HG02759 (cell line): Measurements from ENCODE around the gene C11orf87.

Experiments
- ATAC-seq: cut with Tn5 transposase; IDR thresholded peaks from one replicate; pipeline ENCODE4 v1.9.1; 2021; ENCODE audit warnings: mild to moderate bottlenecking, moderate library complexity; ENCODE audit not compliant: unreplicated experiment

Gene C11orf87

DNA sequence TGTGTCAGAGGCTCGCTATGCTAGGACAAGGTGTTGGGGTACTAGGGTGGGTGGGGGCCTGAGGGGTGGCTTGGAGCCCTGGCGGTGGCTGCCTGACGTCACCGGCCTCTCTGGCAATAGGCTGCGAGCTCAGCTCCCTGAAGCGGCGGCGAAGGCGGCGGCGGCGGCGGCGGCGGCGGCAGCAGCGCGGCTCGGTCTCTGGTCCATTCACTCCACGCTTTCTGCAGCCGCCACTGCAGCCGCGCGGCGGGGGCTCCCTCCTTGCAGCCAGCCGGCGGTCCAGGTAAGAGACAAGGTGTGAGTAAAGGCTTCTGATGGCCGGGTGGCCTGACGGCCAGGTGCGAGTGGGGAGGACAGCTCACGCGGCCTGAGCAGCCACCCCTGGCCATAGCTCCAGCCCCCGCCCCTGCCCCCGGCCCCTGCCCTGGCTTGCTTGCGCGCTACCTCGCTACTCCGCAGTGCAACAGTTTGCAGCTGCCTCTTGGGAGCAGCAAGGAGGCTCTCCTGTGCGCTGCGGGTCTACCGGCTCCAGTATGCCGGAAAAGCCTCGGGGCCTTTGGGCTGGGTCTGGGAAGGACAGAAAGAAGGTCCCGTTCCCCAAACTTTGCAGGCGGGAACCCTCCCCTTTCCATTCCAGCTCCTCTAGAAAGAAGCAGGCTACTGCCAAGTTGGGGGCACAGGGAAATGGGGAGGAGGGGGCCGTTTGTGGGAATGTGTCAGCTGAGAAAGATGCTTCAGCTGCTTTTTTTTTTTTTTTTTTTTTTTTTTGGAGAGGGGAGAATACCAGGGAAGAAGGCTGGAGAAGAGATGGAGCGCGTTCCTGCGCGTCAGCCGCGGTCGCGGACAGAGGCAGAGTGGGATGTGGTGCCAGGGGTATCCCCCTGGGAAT, at the start of gene C11orf87:
Gene C11orf87 (plus strand): TSS at position 210 of the 889 bp plus-strand sequence. CDS start 1,444 bp downstream, outside the sequence.
- no peak for ATAC-seq

DNA sequence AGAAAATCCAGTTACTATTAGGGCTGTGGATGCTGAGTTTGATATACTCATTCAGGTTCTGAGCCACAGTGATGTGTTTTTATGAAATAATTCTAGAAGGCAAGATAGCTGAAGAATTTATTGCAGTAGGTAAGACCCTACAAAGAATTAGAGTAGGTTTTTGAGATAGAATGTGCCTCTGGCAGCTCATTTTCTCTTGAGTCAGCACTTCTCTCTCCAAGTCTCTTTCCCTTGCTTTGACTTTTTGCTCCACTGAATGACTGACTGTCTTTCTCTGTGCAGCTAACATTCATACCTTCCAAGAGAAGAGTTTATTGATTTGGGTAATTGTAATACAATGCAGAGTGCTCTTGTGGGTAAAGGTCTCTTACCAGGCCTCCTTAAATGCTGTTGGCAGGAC, 48.0 kb upstream of the C11orf87 start:
- ATAC-seq, result no peak

DNA sequence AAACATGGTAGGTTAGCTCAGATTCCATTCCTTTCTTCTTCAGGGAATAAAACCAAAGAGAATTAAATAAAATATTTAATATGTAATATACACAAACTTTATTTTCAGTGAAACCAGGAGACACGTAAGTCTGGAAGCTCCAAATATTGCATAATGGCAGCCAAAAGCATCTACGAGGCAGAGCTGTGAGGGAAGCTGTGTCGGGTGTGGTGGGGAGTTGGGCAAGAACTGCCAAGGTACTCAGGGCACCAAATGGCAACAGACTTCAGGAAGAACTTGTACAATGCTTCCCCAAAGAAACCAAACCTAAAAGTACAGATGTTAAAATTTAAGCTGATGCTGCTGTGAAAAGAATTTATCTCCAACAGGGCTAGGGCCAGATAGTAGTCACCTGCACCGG, 47.5 kb upstream of the C11orf87 start:
- ATAC-seq, result no peak

DNA sequence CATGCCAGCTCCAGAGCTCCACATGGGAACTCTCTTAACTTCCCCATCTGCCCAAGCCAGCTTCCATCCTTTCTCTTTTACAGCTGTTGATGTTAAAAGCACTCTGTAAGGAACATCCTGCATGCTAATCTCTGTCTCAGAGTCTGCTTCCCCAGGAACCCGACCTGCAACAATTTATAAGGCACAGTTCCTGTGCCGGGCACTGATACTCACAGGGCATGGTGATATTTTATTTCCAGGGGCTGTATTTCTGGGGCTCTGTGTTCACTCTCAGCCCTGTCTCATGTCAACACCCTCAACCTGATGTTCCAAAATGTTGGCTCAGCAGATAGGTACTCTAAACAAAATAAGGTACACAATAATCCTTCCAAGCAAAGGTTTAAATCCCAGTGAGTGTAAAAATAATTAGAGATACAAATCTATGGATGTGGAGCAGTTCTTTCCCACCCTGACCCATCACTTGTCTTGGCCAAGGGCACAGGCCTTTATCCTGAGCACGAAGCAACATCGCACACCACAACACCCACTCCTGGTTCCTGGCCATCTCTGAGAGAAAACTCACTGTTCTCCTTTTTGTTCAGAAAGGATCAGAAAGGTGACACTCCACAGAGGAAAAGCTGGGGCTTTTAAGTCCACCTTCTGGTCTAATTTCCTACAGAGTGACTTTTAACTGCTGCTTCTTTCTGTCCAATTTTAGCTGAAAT, 44.8 kb upstream of the C11orf87 start:
- no peak for ATAC-seq

DNA sequence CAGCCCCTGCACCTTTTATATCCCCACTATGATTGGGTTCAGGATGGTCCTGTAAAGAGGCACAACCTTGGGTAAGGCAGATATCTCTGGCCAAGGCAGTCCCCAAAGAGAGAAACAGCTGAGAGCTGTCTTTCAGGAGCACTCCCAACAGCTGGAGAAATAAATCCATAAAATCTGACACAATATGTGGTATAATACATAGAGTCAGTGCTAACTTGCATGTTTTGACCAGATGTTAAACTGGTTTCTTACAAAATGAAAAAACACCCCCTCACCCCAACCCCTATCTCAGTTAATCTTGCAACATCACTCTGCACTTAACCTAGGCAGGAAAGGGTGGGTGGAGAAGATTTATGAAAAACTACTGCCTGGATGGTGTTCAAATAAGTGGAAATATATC, 44.0 kb upstream of the C11orf87 start:
- no peak for ATAC-seq

DNA sequence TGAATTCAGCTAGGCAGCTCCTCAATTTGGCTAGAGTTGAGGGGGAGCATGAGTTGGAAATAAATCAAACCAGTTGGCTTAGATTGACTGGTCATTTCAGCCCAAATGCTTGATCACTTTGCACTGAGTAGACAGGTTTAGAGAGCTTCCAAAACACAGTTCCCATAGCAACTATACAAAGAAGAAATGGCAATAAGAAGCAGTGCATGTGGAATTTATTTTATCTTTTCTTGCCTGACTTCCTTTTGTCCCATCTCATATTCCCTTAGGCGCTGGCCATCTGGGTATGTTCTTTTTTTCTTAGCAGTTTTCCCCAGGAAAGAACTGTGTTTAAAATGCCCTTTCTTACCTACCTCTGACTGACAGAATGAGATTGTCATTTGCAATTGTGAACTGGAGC, 38.7 kb upstream of the C11orf87 start:
- ATAC-seq, result no peak

DNA sequence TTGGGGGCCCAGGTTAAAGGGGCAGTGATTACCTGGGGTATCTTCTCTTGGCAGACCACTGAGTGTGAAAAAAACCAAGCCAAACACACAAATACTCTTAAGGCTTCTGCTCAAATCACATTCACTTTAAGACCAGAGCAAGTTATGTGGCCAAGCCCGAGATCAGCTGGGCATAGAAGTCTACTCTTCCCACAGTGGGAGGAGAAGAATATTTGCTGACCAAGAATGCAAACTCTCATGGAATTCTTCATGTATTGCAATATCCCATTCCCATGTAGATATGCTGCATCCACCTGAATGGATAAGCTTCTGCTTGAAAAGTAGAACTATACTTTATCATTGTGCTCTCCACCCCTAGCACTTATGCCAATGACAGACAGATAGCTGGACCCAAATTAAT, 37.1 kb upstream of the C11orf87 start:
- ATAC-seq, result no peak

DNA sequence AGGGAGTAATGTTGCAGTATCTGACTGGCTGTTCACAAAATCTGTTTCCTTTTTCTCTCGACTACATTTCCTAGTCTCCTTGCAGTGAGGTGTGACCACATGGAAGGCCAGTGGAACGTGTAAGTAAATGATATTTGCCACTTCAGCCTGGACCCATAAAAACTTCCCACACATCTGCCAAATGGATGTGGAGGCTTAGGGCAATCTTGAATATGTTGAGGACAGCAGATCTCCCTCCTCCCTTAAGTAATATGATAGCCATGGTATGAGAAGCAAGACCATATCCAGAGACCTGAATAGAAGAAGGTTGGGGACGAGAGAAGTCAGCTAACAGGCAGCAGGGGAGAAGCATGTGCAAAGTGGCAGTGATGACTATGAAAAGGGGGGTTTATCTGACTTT, 33.0 kb upstream of the C11orf87 start:
- no peak for ATAC-seq

DNA sequence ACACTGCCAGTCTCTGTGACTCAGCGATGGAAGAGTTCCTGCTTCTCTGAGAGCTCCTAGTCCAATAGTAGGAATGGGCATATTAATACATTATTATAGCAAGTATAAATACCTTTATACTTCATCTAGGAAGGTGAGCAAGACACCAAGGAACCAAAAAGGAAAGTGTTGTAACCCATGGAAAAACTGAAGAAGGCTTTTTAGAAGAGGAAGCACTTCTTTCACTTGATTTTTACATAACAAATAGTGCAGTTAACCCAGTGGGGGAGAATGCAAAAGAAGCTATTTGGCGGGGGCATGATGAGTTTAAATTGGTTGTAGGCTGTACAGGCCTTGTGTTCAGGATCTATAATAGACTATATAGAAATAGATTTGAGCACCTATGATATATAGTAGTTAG, 31.2 kb upstream of the C11orf87 start:
- ATAC-seq, result no peak

DNA sequence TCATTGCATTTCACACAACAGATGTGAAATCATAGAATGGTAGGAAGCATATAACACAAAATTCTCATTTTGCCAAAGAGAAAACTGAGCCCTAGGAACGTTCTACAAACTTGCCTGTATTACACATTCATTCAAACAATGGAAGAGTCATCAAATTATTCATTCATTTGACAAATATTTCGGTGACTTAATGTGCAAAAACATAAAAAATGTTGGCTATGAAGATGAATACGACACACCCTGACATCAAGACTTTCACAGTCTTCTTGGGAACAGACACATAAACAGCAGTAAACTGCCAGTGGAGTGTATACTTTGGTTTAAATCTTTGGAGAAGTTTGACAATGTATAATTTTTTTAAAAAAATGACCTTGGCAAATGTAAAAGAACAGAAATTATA, 20.4 kb upstream of the C11orf87 start:
- ATAC-seq, result no peak

DNA sequence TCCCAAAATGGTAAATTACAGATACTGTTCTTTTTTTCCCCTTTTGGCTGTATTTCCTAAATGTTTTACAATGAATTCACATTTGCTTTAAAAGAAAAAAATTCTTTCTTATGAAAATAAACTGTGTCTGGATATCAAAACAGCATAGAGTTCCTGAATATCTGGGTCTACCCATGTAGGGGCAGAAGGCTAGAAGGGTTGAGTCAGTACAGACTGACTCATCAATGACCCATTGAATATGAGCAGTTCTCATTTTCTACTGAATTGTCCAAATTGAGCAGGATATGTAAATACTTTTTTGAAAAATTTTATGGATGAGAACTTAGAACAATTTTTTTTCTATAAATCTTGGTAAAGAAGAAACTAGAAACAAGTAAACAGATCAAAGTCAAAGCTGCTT, 16.3 kb upstream of the C11orf87 start:
- ATAC-seq, result no peak

DNA sequence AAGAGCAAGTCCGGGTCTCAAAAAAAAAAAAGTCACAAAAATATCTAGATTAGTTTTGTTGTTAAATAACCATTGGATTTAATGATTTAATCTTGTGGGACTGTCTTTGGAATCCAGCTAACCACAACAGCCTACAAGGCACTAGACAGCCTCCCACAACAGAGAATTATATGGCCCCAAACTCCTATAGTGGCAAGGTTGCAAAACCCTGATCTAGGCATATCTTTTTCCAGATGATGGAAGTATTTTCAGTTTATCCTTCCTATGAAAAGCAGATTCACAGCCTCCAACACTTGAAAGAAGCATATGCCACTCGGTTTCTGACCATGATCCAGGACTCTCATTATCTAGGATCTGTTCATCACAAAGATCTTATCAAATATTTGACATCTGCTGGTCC, 5.4 kb upstream of the C11orf87 start:
- ATAC-seq, result no peak

DNA sequence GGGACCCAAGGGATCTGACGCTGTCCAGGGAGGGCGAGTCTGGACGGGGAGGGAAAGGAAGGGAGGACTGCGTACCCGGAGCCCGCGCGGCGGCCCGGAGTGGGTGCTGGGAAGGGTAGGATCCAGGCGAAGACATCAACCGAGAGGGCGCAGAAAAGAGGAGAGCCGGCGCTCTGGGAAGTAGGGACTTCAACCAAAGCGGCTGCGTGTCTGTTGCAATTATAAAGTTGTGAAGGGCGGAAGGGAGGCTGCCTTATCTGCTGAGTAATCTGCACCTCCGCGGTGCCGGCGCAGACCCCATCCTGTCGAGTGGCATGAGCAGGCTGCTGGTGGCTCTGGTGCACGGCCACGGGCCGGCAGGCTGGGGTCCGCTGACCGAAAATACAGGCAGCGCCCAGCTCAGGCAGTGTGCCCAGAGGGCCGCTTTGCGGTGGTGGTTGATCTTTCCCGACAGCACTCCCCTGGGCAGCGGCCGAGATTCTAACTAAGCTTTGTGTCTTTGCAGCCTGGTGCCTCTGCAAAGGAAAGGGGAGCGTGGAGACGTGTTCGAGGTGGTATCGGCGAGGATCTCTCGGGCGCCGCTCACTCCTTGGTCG, 978 bp downstream of the C11orf87 start:
- ATAC-seq, result no peak

DNA sequence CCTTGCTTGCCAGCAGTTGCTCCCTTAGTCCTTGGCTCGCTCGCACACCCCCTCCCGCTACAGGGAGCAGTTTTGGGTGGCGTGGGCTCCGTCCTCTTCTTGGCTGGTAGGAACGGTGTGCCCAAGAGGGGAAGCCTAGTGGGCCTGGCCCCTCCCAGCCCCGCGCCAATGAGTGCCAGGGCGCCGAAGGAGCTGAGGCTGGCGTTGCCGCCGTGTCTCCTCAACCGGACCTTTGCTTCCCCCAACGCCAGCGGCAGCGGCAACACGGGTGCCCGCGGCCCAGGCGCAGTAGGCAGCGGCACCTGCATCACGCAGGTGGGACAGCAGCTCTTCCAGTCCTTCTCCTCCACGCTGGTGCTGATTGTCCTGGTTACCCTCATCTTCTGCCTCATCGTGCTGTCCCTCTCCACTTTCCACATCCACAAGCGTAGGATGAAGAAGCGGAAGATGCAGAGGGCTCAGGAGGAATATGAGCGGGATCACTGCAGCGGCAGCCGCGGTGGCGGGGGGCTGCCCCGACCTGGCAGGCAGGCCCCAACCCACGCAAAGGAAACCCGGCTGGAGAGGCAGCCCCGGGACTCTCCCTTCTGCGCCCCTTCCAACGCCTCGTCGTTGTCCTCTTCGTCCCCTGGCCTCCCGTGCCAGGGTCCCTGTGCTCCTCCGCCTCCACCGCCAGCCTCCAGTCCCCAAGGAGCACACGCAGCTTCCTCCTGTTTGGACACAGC, 1.6 kb downstream of the C11orf87 start:
- ATAC-seq, result no peak

DNA sequence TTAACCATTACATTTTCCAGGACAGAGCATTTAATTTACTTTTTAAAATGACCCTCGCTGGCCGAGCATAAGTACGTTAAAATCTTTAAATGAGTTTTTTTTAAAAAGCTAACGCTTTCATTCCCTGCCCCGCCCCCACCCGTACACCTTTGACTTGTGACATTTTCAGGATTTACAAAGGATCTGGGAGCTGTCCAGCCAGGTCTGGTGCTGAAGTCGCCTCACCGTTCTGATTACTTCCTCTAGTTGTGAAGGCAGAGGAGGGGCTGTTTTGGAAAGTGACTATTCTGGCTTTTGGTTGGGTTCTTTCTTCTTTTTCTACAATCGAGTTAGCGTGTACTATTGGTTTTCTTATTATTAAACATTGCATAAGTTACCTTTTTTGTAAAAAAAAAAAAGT, 2.9 kb downstream of the C11orf87 start:
- ATAC-seq, result no peak

DNA sequence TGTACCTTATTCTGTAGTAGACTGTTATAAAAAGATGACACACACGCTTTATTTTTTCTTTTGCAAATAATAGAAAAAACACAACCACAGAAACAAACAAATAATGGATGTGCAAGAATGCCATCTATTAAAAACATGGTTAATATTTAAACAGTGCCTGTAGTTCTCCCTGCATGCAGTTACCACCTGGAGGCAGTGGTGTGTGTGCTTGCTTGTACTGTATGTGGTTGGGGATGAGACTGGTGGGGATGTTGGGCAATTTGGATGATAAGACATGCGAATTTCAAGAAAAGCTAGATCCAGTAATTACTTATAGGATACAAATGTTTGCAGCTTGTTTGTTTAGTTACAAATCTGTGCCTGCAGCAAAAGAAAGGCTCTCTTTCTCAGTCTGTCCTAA, 3.6 kb downstream of the C11orf87 start:
- no peak for ATAC-seq

DNA sequence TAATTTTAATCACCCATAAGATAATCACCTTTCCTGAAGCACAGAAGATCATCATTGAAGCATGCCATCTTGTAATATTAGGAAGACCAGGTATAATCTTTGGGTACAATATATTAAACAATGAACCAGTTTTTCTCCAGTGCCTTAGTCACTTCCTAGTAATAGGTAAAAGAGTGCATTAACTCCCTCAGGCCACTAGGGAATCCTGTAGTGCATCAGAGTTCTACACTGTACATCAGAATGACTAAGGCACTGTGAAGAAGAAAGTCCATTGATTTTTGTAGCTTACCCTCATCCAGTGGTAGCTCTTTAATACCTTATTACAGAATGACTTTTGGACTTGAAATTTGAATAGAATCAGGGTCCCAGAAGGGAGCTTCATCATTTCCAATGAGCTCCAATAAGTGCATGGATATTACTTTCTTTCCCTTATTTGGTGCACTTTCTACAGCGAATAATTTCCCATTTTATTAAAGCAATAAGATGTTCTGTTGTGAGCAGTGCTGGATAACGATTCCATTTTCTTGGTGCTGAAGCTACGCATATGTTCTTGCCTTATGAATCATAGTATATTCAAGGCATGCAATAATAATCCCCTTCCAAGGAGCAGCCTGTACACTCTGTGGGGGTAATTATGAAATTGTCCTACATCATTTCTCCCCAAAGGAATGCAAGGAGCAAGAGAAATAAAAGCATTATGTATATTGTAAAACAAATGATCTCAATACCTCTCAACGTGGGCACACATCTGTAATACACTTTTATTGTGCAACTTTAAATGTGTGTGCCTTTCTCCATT, 4.7 kb downstream of the C11orf87 start:
- ATAC-seq, result no peak

DNA sequence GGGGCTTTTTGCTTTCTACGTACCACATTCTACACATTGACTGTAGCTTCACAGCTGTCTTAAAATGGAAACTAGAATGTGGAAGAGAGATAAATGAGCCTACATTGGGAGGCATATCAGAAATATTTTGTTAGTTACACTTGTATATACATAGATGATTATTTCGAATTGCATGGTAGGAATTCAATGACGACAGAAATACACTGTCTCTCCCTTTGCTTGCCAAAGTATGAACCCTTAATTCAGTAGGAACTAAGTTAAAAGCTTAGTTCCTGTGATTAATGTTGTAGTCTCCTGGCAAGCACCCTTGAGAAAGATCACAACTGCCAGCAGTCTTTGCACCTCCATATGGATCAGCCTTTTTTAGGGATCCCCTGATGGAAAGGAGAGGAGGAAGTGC, 10.1 kb downstream of the C11orf87 start:
- no peak for ATAC-seq

DNA sequence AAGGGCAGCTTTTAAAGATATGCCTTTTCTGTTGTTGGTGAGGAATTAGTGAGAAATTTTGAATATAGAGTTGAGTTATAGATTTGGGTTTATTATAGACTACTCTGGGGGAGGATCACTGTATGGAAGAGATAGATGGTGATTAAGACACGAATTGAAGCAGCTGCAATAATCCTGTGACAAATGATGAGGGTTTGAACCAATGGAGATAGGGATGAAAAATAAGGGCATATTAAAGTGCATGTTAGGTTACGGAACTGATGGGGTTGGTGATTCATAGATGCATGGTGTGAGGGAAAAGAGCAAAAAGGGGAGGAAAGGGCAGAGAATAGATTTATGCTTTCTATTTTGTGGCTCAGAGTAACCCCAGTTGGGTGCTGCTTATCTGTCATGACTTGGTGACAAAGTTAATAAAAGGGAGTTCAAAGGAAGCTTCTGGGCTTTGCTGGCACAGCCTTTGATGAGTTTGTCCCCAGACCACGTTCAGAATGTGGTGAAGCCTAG, 11.8 kb downstream of the C11orf87 start:
- ATAC-seq, result no peak

DNA sequence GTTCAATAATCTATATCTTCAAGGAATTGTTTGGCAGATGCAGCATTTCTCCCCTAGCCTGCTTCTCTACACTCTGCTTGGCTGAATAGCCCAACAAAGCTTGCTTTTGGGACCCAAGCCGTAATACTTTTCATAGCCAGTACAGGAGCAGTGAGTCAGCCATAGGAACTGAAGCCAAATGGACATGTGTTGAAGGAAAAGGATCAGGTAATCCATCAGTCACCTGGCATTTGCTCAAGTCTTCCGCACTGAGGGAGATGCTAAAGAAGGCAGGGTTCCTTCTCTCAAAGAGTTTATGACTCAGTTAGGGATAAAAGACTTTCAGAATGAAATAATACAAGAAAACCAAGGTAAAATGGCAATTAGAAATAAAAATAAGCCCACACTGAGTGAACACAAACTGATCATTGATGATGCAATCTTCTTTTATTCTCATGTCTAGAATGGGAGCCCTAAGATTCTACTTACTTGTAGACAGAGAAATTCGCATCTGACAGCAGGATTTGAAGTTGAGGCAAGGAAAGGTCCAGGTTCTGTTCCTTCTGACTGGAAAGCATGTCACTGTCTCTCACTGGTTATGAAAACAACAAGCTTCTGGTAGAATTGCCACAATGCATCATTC, 13.2 kb downstream of the C11orf87 start:
- no peak for ATAC-seq
